Activated T-cell treated with anti-CD3 and anti-CD28 coated beads, Interleukin-2, amount 50 U/mL, for 4 hours (primary cell): ENCODE measurements around the gene CRHR2. TPM values are rescaled to one million over a fixed set of nuclear protein-coding genes. Genes with fewer than 3 reads are reported as not detected.
A peak's percentile ranks its signal among the peaks of the same experiment; 100 is the strongest.

Source experiments
- ATAC-seq, 2 donors: fragments of 200-7000 bp; cut with Tn5 transposase; one replicate each; pipeline ENCODE4 v1.10.0; 2021
- DNase-seq: peaks from one replicate; pipeline ENCODE4 v3.0.0-alpha.2; 2020
- H3K27me3 Mint-ChIP-seq: one replicate; pipeline ENCODE4 v1.8.0; 2021; ENCODE audit warnings: low read depth, mixed read lengths
- H3K36me3 Mint-ChIP-seq: one replicate; pipeline ENCODE4 v1.8.0; 2022; ENCODE audit warnings: mixed read lengths; ENCODE audit not compliant: insufficient read depth
- H3K4me1 Mint-ChIP-seq: one replicate; pipeline ENCODE4 v1.8.0; 2021; ENCODE audit warnings: low read depth, mixed read lengths
- H3K4me3 Mint-ChIP-seq: one replicate; pipeline ENCODE4 v1.8.0; 2021; ENCODE audit warnings: mild to moderate bottlenecking, moderate library complexity, mixed read lengths
- H3K9me3 Mint-ChIP-seq: one replicate; pipeline ENCODE4 v1.8.0; 2021; ENCODE audit warnings: mixed read lengths
- total RNA-seq, 3 donors: library from RNA; stranded (reverse); gene quantifications; one replicate each; pipeline ENCODE4 v1.2.1, GENCODE V29; 2021

The CRHR2 gene
- total RNA-seq, 3 donors from 2014 or later = not detected

GRCh38 chr7:30698481-30698880, 16.2 kb upstream of the CRHR2 start:
- Mint-ChIP-seq H3K36me3 (no peaks in the 10 kb centered on the region), H3K4me3 (no peak overlapping the region), H3K9me3 (no peaks in the 10 kb centered on the region), H3K27me3 (no peaks in the 10 kb centered on the region), H3K4me1 (peaks cover 6% of the 10 kb centered on the region)
- DNase-seq (no peak), ATAC-seq (no peak)

- no peak for ATAC-seq
Observed at GRCh38 chr7:30697719-30698460, 15.6 kb upstream of the CRHR2 start.

DNA sequence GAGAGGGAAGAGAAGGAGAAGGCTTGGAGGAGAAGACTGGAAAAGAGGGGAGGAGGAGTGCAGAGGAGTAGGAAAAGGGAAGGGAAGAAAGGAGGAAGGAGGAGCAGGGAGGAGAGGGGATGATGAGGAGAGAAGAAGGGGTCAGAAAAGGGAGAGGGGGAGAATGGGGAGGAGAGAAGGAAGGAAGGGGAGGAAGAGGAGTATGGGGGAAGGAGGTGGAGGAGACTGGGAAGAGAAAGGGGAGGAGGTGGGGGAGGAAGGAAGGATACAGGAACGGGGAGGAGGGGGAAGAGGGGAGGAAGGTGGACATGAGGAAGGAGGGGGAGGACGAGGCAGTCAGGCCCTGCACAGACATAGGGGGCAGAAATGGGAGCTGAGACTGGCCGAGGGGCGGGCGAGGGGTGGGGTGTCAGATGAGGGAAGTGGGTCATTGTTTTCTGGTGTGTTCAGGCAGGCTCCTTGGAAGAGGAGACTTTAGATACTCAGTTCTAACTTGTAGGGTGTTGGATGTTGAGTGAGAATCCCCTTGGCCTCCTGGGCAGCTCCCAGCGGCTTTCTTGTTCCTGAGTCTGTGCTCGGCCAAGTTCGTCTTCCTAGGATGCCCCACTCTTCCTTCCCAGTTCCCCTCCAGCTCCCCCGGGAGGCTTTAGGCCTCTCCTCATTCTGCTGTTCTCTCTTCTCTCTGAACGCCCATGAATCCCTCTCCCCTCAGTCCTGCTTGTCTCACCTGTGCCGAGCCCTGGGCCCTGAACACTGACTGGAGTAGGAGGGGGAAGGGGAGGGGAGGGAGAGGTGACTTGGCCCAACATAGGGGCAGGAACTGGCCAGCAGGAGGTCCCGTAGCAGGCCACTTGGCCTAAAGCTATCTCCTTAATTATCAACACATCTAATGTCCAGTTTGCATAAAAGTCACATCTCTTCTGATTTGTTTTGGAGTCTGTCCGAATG, 12.8 kb upstream of the CRHR2 start:
- no peaks in the 10 kb centered on the region for H3K9me3 Mint-ChIP-seq
- DNase-seq (no peak), ATAC-seq (no peak)
- H3K4me3 Mint-ChIP-seq = no peak overlapping the region
- H3K36me3 Mint-ChIP-seq = no peaks in the 10 kb centered on the region
- no peaks in the 10 kb centered on the region for H3K27me3 Mint-ChIP-seq
- H3K4me1 Mint-ChIP-seq = peaks cover 6% of the 10 kb centered on the region

More at GRCh38 chr7:30697719-30698460, 15.6 kb upstream of the CRHR2 start:
- Mint-ChIP-seq H3K36me3 (no peaks in the 10 kb centered on the region), H3K4me3 (no peak overlapping the region), H3K27me3 (no peaks in the 10 kb centered on the region), H3K9me3 (no peaks in the 10 kb centered on the region), H3K4me1 (peaks cover 6% of the 10 kb centered on the region)
- DNase-seq = no peak

DNA sequence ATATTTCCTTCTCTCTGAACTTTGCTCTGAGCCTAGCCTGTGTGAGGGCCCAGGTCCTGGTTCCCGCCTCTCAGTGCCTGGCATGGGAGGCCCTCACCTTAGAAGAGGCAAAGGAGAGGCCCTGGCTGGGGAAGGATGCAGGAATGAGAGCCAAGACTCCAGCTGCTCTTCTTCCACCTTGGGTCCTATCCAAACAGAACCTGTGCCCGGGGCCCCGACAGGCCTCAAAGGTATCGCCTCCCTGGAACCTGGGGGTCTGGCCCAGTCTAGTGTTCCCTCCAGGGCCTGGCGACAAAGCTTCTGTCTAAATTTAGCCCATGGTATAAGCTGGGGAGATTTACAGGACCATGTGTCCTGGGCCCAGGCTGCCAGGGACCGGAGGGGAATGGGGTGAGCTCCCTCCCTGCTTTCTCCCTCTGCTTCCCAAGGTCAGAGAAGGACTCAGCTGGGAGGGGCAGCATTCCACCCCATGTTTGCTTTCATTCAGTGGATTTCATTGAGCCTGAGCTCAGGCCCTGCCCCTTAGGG, 12.0 kb upstream of the CRHR2 start:
- H3K4me3 Mint-ChIP-seq = no peak overlapping the region
- H3K36me3 Mint-ChIP-seq = no peaks in the 10 kb centered on the region
- ATAC-seq (no peak), DNase-seq (no peak)
- no peaks in the 10 kb centered on the region for H3K9me3 Mint-ChIP-seq
- peaks cover 6% of the 10 kb centered on the region for H3K4me1 Mint-ChIP-seq
- peaks cover 3% of the 10 kb centered on the region for H3K27me3 Mint-ChIP-seq

DNA sequence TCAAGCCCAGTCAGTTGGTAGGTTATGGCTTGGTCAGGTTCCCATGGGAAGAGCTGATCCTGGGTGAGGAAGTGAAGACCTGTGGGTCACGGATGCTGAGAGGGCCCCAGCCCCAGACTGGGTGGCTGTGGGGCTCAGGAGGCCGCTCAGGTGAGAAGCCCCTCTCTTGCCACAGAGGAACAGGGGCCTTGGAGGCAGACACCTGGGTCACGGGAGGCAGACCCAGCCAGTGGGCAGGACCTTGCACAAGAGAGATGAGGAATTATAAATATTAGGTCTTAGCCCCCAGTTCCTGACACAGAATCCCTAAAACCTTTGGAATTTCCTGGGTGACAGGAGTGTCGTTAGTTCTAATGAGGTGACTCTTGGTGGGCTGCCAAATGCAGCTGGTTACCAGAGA, 10.6 kb upstream of the CRHR2 start:
- no peaks in the 10 kb centered on the region for H3K36me3 Mint-ChIP-seq
- peaks cover 6% of the 10 kb centered on the region for H3K27me3 Mint-ChIP-seq
- no peak for ATAC-seq
- H3K4me1 Mint-ChIP-seq = peaks cover 5% of the 10 kb centered on the region
- no peaks in the 10 kb centered on the region for H3K9me3 Mint-ChIP-seq
- no peak overlapping the region for H3K4me3 Mint-ChIP-seq
- no peak for DNase-seq

- ATAC-seq = no peak
- Mint-ChIP-seq H3K9me3 (no peaks in the 10 kb centered on the region), H3K36me3 (no peaks in the 10 kb centered on the region)
Observed at GRCh38 chr7:30692438-30692837, 10.2 kb upstream of the CRHR2 start.

DNA sequence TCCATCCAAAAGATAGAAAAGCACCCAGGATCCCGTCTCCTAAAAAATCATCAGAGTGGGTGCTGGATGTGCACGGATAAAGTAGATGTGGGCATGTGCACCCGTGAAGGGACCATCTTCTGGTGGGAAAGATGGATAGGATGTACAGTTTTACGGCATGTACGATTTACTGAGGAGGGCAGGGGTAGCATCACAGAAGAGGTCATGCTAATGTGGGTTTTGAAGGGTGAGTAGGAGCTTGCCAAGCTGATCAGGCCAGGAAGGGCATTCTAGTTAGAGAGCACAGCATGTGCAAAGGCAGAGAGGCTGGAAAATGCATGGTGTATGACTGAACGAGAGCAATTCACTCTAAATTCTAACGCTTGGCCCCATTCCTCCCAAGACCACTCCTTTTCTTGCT, 7.8 kb upstream of the CRHR2 start:
- Mint-ChIP-seq H3K36me3 (no peaks in the 10 kb centered on the region), H3K27me3 (peaks cover 10% of the 10 kb centered on the region), H3K9me3 (no peaks in the 10 kb centered on the region), H3K4me3 (no peak overlapping the region), H3K4me1 (no peaks in the 10 kb centered on the region)
- ATAC-seq (no peak), DNase-seq (no peak)

More at GRCh38 chr7:30692438-30692837, 10.2 kb upstream of the CRHR2 start:
- Mint-ChIP-seq H3K4me1 (peaks cover under 1% of the 10 kb centered on the region), H3K4me3 (no peak overlapping the region), H3K27me3 (peaks cover 6% of the 10 kb centered on the region)
- DNase-seq = no peak

DNA sequence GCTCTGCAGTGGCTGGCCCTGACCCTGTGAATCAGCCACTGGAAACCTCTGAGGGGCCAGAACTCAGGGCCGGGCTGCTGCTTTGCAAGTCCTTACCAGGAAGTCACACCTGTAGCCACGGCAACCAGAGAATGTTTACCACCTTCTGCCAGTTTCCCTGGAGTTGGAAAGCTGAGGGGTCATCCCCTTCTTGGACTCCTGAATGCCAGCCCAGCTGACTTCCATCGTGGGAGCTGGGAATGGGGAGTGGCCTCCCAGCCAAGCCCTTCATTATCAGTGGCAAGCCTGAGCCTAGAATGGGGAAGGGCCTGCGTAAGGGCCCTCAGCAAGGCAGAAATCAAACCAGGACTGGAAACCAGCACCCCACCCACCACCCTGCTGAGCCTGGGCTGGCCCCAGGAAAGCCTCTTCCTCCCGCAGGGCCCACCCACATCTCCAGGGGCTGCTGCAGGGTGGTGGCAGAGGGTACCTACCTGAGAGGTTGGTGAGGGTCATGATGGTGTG, 6.5 kb upstream of the CRHR2 start:
- no peak overlapping the region for H3K4me3 Mint-ChIP-seq
- peaks cover 22% of the 10 kb centered on the region for H3K27me3 Mint-ChIP-seq
- H3K9me3 Mint-ChIP-seq = no peaks in the 10 kb centered on the region
- ATAC-seq = no peak
- DNase-seq = no peak
- H3K36me3 Mint-ChIP-seq = no peaks in the 10 kb centered on the region
- H3K4me1 Mint-ChIP-seq = no peaks in the 10 kb centered on the region

GRCh38 chr7:30687604-30688003, 5.3 kb upstream of the CRHR2 start:
- Mint-ChIP-seq H3K4me3 (no peak overlapping the region), H3K4me1 (peaks cover 4% of the 10 kb centered on the region), H3K9me3 (no peaks in the 10 kb centered on the region), H3K36me3 (no peaks in the 10 kb centered on the region), H3K27me3 (peaks cover 32% of the 10 kb centered on the region)
- no peak for ATAC-seq
- no peak for DNase-seq

- H3K4me3 Mint-ChIP-seq = no peak overlapping the region
- ATAC-seq (no peak), DNase-seq (no peak)
- H3K27me3 Mint-ChIP-seq = peaks cover 53% of the 10 kb centered on the region
- H3K9me3 Mint-ChIP-seq = no peaks in the 10 kb centered on the region
- no peaks in the 10 kb centered on the region for H3K36me3 Mint-ChIP-seq
- H3K4me1 Mint-ChIP-seq = peaks cover 11% of the 10 kb centered on the region
Observed at GRCh38 chr7:30684351-30684750, 2.1 kb upstream of the CRHR2 start.

GRCh38 chr7:30683816-30684215, 1.6 kb upstream of the CRHR2 start:
- Mint-ChIP-seq H3K27me3 (peaks cover 56% of the 10 kb centered on the region), H3K9me3 (no peaks in the 10 kb centered on the region), H3K4me1 (peaks cover 11% of the 10 kb centered on the region), H3K4me3 (peak overlapping the region; percentile 35), H3K36me3 (no peaks in the 10 kb centered on the region)
- ATAC-seq (no peak), DNase-seq (no peak)

DNA sequence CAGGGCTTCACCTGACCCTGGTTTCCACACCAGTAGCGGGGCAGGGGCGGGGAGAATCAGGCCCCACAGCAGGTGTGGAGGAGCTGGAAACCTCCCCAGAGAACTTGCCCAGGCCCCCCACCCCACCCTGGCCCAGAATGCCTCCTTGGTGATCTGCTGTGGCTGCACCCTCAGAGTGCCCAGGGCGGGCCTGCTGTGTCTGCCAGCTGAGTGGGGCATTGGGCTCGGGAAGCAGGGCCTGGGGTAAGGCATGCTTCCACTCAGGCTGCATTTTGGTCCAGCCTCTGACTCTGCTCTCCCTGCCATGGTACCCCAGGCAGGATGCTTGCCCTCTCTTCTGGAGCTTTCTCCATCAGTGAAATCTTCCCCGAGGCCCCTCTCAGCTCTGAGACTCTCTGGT, 1.1 kb upstream of the CRHR2 start:
- DNase-seq = no peak
- Mint-ChIP-seq H3K36me3 (no peaks in the 10 kb centered on the region), H3K4me1 (peaks cover 11% of the 10 kb centered on the region), H3K9me3 (no peaks in the 10 kb centered on the region), H3K4me3 (peak overlapping the region; percentile 35), H3K27me3 (peaks cover 61% of the 10 kb centered on the region)
- no peak for ATAC-seq

- no peak for DNase-seq
- peaks cover 68% of the 10 kb centered on the region for H3K27me3 Mint-ChIP-seq
- H3K4me3 Mint-ChIP-seq = peak overlapping the region; percentile 73
Observed at GRCh38 chr7:30681815-30682211, 443 bp downstream of the CRHR2 start.

DNA sequence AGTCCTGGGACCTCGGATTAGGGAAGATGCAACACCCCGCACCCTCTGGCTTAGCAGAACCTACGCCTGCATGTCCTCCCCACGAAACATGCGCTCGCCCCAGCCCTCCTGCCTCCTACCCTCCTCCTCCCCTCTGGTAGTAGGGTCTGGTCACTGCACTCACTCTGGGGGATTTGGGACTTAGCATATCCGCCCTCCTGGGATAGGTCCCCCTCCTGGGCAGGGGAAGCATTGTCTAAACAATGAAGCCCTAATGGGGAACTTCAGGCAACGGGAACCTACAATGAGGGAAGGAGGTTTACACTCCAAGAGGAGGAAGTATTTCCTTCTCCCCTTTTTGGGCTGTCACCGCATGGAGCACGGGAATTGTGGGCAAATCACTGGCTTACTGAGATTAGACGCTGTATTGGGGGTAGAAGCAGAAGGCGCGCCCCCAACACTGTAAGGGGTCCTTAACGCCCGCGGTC, 892 bp downstream of the CRHR2 start:
- H3K36me3 Mint-ChIP-seq = no peaks in the 10 kb centered on the region
- peaks cover 11% of the 10 kb centered on the region for H3K4me1 Mint-ChIP-seq
- ATAC-seq (no peak), DNase-seq (no peak)
- H3K4me3 Mint-ChIP-seq = peak overlapping the region; percentile 73
- H3K27me3 Mint-ChIP-seq = peaks cover 71% of the 10 kb centered on the region
- no peaks in the 10 kb centered on the region for H3K9me3 Mint-ChIP-seq

More at GRCh38 chr7:30681815-30682211, 443 bp downstream of the CRHR2 start:
- H3K9me3 Mint-ChIP-seq = no peaks in the 10 kb centered on the region
- peaks cover 11% of the 10 kb centered on the region for H3K4me1 Mint-ChIP-seq
- peak; percentile 30 to 42 for ATAC-seq
- no peaks in the 10 kb centered on the region for H3K36me3 Mint-ChIP-seq
